Superior temporal gyrus (tissue), 1 donor: ENCODE measurements around the gene ST6GALNAC4.
A peak's percentile ranks its signal among the peaks of the same experiment; 100 is the strongest.
"Not testable (repeated sequence)": the region's sequence is repeated elsewhere in the genome, so short reads cannot be mapped to it uniquely, and the experiment has no call there.

Experiments used
- DNase-seq: peaks from one replicate; pipeline ENCODE4 v3.0.0-alpha.2; 2016; ENCODE audit errors: extremely low spot score

ST6GALNAC4 gene

DNA sequence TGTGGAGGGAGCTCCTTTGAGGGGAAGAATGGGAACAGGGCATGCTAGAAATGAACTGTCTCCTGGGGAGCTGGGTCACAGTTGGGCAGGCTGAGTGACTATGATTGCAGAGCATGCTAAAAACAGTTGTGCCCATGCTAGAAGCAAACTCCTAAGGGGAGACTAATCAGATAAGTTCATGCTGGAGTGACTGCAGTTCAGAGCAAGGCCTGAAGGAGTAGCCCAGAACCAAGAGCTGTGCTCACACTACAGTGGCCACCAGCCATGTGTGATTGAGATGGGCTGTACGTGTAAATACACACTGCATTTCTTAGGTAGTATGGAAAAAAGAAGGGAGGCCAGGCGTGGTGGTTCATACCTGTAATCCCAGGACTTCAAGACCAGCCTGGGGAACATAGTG, 29.0 kb downstream of the ST6GALNAC4 start:
- DNase-seq = no peak

- no peak for DNase-seq
Measured at GRCh38 chr9:127886401-127886972, 30.4 kb downstream of the ST6GALNAC4 start.

DNA sequence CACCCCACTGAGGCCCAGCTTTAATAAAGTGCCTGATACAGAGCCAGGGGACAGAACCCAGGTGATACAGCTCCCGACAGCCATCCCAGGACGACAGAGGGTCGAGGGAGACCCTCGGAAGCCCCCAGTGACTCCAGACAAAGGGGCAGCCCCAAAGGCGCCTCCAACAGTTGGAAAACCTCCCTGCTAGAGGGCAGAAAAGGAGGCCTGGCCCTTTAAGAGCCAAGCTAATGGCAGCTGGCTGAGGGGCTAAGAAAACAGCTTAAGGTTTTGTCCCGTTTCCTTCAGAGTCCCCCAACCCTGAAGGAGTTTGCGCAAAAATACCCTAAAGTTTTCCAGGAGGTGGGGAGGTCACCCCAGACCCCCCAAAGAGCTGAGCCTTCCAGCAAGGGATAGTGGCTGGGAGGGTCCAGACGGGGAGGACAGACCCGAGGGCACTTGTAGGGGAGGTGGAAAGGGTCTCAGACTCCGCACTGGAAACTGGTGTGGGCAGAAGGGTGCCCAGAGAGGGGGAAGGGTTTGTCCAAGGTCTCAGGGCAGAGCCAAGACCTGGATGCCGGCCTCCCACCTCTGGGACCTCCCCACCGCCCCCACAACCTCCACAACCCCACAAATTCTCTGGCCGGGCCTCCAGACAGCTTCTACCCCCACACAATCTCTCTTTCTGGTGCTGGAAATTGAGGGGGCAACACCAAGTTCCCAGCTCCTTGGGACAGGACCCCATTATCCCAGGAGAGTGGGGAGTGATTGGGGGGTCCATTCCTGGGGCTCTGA, 31.1 kb downstream of the ST6GALNAC4 start:
- DNase-seq = no peak

- no peak for DNase-seq
Measured at GRCh38 chr9:127884976-127885490, 31.8 kb downstream of the ST6GALNAC4 start.

DNA sequence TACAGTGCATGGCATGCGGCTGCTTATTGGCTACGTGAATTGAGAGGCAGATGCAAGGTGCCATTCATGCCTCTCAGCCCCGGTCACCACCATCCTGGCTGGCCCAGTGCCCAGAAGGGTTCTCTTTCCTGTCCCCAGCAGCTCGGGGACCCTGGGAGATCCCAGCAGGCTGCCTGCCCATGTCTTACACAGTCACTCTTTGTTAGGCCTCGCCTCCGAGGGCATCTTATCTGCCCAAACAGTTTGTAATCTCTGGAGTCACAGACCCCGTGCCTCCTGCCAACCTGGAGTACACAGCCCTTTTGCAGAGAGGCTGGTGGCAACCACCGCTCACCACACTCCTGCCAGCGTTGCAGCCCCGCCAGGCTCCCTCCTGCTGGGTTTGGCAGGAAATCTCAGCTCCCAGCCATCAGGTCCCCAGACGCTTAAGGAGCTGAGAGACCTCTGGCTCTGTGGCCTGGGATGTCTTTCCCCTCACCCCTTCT, 32.4 kb downstream of the ST6GALNAC4 start:
- no peak for DNase-seq

DNA sequence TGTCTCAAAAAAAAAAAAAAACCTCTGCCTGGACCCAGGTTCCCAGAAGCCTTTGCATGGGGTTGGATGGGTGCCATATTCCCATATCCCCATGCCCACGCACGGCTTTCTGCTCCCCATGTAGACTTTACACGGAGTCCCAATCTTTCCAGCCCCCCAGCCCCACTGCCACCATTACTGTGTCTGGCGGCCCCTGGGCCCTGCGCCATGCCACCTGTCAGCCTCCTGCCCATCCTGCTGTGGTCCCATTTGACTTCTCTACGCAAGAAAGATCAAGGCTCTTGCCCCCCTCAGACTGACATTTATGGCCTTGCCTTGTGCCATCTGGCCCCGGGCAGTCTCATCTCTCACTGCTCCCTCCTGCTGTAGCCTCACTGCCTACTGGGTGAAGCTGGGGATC, 32.9 kb downstream of the ST6GALNAC4 start:
- no peak for DNase-seq

DNA sequence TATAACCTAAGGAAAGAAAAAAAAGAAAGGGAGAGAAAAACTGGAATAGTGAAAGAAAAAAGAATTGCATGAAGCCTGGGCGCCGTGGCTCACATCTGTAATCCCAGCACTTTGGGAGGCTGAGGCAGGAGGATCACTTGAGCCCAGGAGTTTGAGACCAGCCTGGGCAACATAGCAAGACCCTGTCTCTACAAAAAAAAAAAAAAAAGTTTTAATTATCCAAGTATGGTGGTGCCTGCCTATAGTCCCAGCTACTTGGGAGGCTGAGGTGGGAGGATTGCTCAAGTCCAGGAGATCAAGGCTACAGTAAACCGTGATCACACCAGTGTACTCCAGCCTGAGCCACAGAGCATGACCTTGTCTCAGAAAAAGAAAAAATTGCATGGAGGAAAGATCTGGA, 35.1 kb downstream of the ST6GALNAC4 start:
- DNase-seq = not testable (repeated sequence)

DNA sequence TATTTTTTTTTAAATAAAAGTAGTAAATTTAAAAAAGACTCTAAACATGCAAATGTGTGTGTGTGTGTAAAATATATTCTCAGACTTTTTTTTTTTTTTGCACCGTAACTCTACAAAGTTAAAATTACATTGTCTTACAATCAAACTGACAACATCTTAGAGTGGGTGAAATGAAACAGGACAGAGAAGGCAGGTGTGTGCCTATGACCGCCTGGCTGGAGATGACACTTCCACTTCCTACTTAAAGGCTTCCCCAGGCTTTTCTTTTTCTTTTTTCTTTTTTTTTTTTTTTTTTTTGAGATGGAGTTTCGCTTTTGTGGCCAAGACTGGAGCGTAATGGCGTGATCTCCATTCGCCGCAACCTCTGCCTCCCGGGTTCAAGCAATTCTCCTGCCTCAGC, 36.7 kb downstream of the ST6GALNAC4 start:
- no peak for DNase-seq

GRCh38 chr9:127878652-127879390, 38.0 kb downstream of the ST6GALNAC4 start:
- DNase-seq = no peak

- DNase-seq = no peak
Measured at GRCh38 chr9:127878001-127878651, 38.7 kb downstream of the ST6GALNAC4 start.

DNA sequence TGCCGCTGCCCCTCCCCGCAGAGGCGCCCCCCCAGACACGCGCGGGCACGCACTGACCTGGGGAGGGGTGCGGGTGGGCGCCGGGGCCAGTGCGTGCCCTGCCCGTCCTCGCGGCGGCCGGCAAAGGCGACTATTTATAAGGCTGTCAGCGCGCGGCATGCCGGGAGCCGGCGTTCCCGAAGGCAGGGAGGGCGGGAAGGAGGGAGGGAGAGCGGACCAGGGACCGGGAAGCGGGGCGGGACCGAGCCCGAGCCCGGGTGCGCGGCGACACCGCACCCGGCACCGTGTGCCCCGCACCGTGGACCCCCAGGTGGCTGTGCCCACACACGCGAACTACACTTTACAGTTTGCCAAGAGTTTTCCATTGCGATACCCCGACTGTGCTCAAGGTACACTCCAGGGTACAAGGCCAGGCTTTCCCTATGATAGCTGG, 39.3 kb downstream of the ST6GALNAC4 start, which contains the start of gene AK1:
AK1 (minus strand) TSS at position 110 of the 433 bp plus-strand sequence. CDS start 3,058 bp downstream, outside the sequence.
- peak; percentile 87 for DNase-seq

- DNase-seq = peak; percentile 33
Measured at GRCh38 chr9:127876764-127877562, 39.9 kb downstream of the ST6GALNAC4 start.

GRCh38 chr9:127876026-127876763, 40.6 kb downstream of the ST6GALNAC4 start:
- DNase-seq = no peak

DNA sequence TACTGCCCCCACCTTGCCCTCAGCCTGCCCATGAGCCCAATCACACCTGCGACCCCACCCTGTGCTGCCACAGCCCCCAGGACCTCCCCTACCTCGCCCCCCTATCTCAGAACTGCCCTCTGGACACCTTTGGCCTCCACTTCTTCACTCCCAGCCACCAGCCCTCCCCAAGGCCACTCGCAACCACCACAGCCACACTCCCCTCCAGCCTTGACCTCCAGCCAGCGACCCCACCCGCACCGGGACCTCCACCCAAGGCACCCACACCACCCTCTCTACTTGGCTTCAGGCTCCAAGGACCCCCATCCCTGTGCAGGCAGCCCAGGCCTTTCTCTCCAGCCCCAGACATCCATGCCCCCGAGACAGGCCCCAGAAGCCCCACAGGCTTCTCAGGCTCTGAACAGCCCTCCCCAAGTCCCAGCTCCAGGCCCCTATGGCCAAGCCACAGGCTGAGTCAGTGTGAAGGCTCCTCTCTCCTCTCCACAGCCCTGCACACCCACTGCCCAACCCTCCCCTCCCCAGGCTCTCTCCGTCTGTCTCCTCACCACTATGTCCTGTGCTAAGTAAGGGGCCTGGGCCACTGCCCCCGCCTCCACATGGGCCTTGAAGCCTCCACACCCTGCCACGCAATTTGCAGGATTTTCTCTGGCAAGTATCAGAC, 41.4 kb downstream of the ST6GALNAC4 start:
- no peak for DNase-seq

GRCh38 chr9:127874301-127875221, 42.3 kb downstream of the ST6GALNAC4 start:
- no peak for DNase-seq

- DNase-seq = peak; percentile 86
Measured at GRCh38 chr9:127873886-127874285, 43.0 kb downstream of the ST6GALNAC4 start.

DNA sequence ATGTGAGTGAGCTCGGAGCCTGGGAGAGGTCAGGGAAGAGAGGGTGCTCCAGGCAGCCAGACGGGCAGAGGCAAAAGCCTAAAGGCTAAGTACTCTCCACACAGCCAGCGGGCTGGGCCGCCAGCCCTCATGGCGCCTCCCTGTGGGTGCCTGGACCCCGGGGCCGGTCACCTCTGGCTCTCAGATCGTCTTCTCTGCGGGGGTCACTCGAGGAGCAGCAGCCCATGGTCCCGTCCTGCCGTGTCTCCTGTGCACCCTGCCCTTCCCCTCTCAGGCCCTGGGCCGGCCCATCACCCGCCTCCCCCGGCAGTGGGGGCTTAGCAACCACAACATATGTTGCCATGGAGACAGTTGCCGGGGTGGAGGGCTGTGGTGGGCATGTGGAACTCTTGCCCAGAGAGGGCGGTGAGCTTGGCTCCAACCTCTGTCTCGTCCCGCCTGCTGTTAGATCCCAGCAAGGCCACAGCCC, 43.6 kb downstream of the ST6GALNAC4 start:
- peak; percentile 17 for DNase-seq
